Pancreas (tissue), 10 donors: ENCODE results near the gene YPEL5. TPM values are rescaled to one million over a fixed set of nuclear protein-coding genes. Genes with fewer than 3 reads are reported as not detected.
A peak's percentile ranks its signal among the peaks of the same experiment; 100 is the strongest.

ENCODE experiments used
- ATAC-seq, 4 donors: fragments of 200-7000 bp; cut with Tn5 transposase; one replicate each; pipeline versions ENCODE4 v1.8.0 to v1.9.1; 2020; ENCODE audit warnings: mild to moderate bottlenecking in 4 of 4, moderate library complexity in 4 of 4
- DNase-seq, 6 donors: peaks; one replicate each; pipeline ENCODE4 v3.0.0-alpha.2; 2020
- FAIRE-seq: peaks from 2 replicates; lab custom pipeline; 2012; peaks lifted over from hg19 to GRCh38; lab: Jason Lieb, UNC
- H3K27ac ChIP-seq, 4 donors: fragments of 200-600 bp; sonication (generic); 1 replicate in 3 of 4; 2 replicates in 1 of 4; pipeline versions ENCODE4 v1.5.0 to v1.8.0; 2020
- H3K27me3 ChIP-seq, 4 donors: fragments of 200-600 bp; one replicate each; pipeline ENCODE4 v1.8.0; 2021
- H3K36me3 ChIP-seq, 3 donors: fragments of 200-600 bp; sonication (generic) in 1 of 3; one replicate each; pipeline versions ENCODE4 v1.5.0 to v1.8.0; 2020 to 2021
- H3K4me1 ChIP-seq, 3 donors: fragments of 200-600 bp; one replicate each; pipeline ENCODE4 v1.8.0; 2021
- H3K4me3 ChIP-seq, 4 donors: fragments of 200-600 bp; sonication (generic) in 2 of 4; one replicate each; pipeline versions ENCODE4 v1.5.0 to v1.8.0; 2020 to 2021
- H3K9me3 ChIP-seq, 4 donors: fragments of 200-600 bp; one replicate each; pipeline ENCODE4 v1.8.0; 2021
- WGBS, 2 donors: extraction: QIAGEN DNeasy Blood & Tissue Kit; methylation state at CpG; one replicate each; pipeline ENCODE4 v1.1.7; 2013; 5-methylcytosine and 5-hydroxymethylcytosine counted together
- intact Hi-C, 3 donors: fragments of 100-400 bp; cut with DNase I; formaldehyde crosslinking; loops; one replicate each; pipeline versions ENCODE4 v1.11.1 to v1.14.2; 2022
- polyA plus RNA-seq, 2 donors: library from polyadenylated mRNA; stranded (reverse); fragments of 200-250 nt; gene quantifications; one replicate each; pipeline ENCODE4 v1.2.3, GENCODE V29; 2013
- total RNA-seq, 6 donors: library from RNA; stranded (reverse); fragmentation: NEBNext Ultra II Directional in 4 of 6; extraction: Animal tissue kit (Norgen Biotek cat#: 25700) in 4 of 6; gene quantifications; one replicate each; pipeline versions ENCODE4 v1.2.1 to v1.2.4, GENCODE V29; 2021 to 2023
- TF ChIP-seq, protein P1 (sequence below), 4 donors: fragments of 200-600 bp; sonication (generic) in 3 of 4; IDR thresholded peaks; one replicate each; pipeline versions ENCODE4 v1.5.0 to v1.8.0; 2021; ENCODE audit warnings: antibody characterized with exemption in 4 of 4
- donor health status: healthy with polysubstance abuse.
- donor health status: DM: no; HTN: no; CAD: no; lungs with moderate emphysema.
- donor health status: DM: no; HTN: no; CAD: no.
- donor health status: control.
- donor health status: control.
- donor health status: Bipolar disorder and iron deficiency.
- donor health status: DM: yes; HTN: yes; CAD: no.
- donor health status: DM: no; HTN: no; CAD: no.
- donor health status: DM: no; HTN: no; CAD: no.
- donor health status: DM: yes; HTN: yes; CAD: no.

YPEL5 gene
- total and polyA plus RNA-seq, 8 donors: 20.6 to 53.2 (median 27.1) TPM

DNA sequence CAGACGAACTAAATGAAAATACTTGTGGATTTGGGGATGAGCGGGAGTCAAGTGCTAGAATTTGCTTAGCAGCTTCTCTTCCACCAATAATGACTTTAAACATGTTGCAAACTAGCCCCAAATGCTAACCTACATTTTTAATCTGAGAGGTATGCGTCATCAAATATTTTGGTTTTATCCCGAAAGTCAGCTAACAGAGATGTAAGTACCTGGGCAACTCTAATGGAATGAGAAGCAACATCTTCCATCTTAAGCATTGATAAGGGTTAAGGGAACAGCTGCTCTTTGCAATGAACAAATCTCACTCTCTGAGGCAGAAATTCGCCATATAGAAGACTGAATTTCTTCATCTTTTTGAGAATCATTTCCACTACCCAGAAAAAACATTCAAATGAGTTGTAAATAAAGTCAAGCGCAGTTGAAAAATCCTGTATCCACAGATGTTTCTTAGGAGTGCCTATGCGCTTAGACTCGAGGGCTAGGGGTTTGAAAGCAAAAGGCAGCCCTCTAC is 926 bp upstream of the YPEL5 start:
- H3K4me3 ChIP-seq: peak overlapping the region; percentile 4 to 48 (median 32)

DNA sequence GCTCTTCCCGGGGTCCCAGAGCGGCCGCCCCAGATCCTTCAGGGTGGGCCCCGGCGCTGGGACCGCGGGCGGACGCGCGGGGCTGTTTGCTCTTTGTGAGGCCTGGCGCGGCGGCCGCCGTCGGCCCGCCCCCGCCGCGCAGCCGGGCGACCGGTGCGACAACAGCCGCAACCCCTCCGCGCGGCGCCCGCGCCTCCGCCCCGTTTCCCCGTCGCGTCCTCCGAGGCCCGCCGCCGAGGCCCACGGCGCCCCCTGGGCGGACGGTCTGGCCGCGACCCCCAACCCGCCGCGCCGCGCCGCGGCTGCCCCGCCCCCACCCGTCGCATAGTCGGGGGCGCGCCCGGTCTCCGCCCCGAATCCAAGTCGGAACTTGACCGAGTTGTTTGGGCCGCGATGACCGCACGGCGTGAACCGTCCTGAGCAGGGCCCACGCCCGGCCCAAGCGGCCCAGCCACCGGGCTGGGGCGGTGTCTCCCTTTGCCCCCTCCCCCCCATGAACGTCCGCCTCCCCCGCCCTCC is 448 bp downstream of the YPEL5 start:
- peaks cover 25 to 39% (median 31%) of the 10 kb centered on the region in 3 donors for H3K4me1 ChIP-seq
- DNase-seq: peak in 2 of 6 donors; percentile 66 to 74
- WGBS, 2 donors: 0% methylated on average over 55 to 79 of the region's 79 CpGs
- no peaks in the 10 kb centered on the region for H3K36me3 ChIP-seq
- peak overlapping the region; percentile 98 to 99 (median 99) for H3K27ac ChIP-seq
- TF ChIP-seq, protein P1, sequence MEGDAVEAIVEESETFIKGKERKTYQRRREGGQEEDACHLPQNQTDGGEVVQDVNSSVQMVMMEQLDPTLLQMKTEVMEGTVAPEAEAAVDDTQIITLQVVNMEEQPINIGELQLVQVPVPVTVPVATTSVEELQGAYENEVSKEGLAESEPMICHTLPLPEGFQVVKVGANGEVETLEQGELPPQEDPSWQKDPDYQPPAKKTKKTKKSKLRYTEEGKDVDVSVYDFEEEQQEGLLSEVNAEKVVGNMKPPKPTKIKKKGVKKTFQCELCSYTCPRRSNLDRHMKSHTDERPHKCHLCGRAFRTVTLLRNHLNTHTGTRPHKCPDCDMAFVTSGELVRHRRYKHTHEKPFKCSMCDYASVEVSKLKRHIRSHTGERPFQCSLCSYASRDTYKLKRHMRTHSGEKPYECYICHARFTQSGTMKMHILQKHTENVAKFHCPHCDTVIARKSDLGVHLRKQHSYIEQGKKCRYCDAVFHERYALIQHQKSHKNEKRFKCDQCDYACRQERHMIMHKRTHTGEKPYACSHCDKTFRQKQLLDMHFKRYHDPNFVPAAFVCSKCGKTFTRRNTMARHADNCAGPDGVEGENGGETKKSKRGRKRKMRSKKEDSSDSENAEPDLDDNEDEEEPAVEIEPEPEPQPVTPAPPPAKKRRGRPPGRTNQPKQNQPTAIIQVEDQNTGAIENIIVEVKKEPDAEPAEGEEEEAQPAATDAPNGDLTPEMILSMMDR (IDR thresholded peaks at IDR 0.05): no peak
- peak; percentile 1 to 26 (median 2) for ATAC-seq
- H3K4me3 ChIP-seq: peak overlapping the region; percentile 92 to 100 (median 94)
- no peaks in the 10 kb centered on the region for H3K9me3 ChIP-seq
- no peaks in the 10 kb centered on the region for H3K27me3 ChIP-seq
- FAIRE-seq: no peak
- intact Hi-C loops: no loop called here

More for the DNA sequence above, 926 bp upstream of the YPEL5 start:
- DNase-seq: no peak
- peak overlapping the region; percentile 65 to 99 (median 78) for H3K27ac ChIP-seq
- no peaks in the 10 kb centered on the region for H3K9me3 ChIP-seq
- H3K27me3 ChIP-seq: no peaks in the 10 kb centered on the region
- H3K4me1 ChIP-seq: peaks cover 25 to 34% (median 27%) of the 10 kb centered on the region in 3 donors
- TF ChIP-seq, protein P1 (IDR thresholded peaks at IDR 0.05): no peak
- FAIRE-seq: no peak
- no peak for ATAC-seq
- H3K36me3 ChIP-seq: no peaks in the 10 kb centered on the region
- 24 to 31% methylated on average over 8 of the region's 8 CpGs for WGBS, 2 donors
- intact Hi-C loops: no loop called here

DNA sequence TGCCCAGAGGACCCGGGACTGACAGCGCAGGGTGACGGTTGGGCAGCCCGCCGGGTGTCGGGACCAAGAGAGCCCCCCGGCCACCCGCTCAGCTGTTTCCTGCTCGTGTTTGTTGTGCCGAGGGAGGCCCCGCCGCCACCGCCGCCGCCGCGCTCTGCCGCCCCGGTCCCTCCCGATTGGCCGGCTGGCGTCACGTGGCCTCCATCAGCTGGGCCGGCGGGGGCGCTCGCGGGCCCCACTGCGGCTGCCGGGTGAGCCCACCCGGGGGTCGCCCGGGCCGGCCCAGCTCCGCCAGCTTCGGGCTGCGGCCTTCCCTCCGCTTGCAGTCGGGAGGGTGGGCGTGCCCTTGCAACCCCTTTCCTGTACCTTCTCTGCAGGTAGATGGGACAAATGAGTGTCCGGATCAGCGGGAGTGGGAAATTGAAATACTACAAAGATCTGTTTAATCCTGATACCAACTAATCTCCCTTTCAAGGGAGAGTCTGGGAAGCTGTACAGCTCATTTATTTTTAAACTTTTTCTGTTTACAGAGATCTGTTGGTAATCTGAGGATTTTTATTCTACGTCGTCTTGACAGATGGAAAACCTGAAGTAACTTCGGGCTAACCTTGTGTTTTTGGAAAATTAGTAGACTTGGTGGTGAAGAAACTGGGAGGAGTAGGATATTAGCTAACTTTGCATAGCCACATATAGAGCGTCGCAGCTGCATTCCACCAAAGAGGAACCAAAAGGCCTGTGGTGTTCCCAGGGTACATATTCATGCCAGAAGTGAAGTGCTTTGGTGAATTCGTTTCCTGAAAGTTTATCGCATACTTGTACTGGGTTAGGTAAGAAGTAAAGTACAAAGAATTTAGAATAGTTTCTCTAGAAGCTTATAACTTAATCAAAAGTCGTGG is 1.2 kb downstream of the YPEL5 start:
- H3K4me1 ChIP-seq: peaks cover 25 to 39% (median 31%) of the 10 kb centered on the region in 3 donors
- DNase-seq (peak; percentile 71 to 93 (median 82)), FAIRE-seq (no peak), ATAC-seq (peak; percentile 25 to 57 (median 48))
- intact Hi-C loops: no loop called here
- TF ChIP-seq, protein P1 (IDR thresholded peaks at IDR 0.05): peak in 3 of 4 donors; percentile 9 to 23 (median 22)
- H3K27me3 ChIP-seq: no peaks in the 10 kb centered on the region
- 3 to 6% methylated on average over 21 to 50 of the region's 50 CpGs for WGBS, 2 donors
- H3K27ac ChIP-seq: peak overlapping the region; percentile 85 to 99 (median 98)
- peak overlapping the region; percentile 92 to 100 (median 94) for H3K4me3 ChIP-seq
- H3K36me3 ChIP-seq: no peaks in the 10 kb centered on the region
- no peaks in the 10 kb centered on the region for H3K9me3 ChIP-seq

DNA sequence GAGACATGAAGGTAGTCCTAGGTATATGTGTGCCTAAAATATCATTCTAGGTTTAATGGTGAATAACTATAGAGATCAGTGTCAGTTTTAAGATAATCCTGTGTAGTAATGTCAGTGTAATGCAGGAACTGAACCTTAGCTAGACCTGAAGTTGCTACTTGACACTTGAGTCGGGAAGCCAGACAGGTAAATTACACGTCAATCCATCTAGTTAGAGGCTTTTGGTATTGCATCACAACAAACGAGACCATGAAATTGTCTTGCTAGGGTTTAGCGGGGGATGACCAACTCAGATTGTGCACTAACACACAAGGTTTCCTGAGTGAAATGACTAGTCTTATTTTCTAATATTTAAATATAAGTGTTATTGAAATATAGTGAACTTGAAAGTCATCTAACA is 2.0 kb downstream of the YPEL5 start:
- Histone ChIP-seq H3K4me1 (peaks cover 25 to 42% (median 38%) of the 10 kb centered on the region in 3 donors), H3K27ac (no peak overlapping the region)

More for the DNA sequence above, 2.0 kb downstream of the YPEL5 start:
- no peak for DNase-seq
- ATAC-seq: no peak
- WGBS, 2 donors: 59 to 70% methylated on average over 4 of the region's 4 CpGs
- Histone ChIP-seq H3K27me3 (no peaks in the 10 kb centered on the region), H3K36me3 (no peaks in the 10 kb centered on the region), H3K4me3 (no peak overlapping the region), H3K9me3 (no peaks in the 10 kb centered on the region)
- no peak for FAIRE-seq
- TF ChIP-seq, protein P1 (IDR thresholded peaks at IDR 0.05): no peak
- intact Hi-C loops: no loop called here
